ENCODE measurements around the gene RPLP1.
A peak's percentile ranks its signal among the peaks of the same experiment; 100 is the strongest.

The RPLP1 gene

GRCh38 chr15:69482686-69483256 lies 30.2 kb downstream of the RPLP1 start:
- no peak for DNase-seq (ENCODE audit: low read depth)
- no peak overlapping the region for H3K4me3 ChIP-seq (ENCODE audit: low read length)
- TF ChIP-seq CTCF (conservative IDR thresholded peaks at IDR 0.05; ENCODE audit: low read length) = no peak

- H3K4me3 ChIP-seq (ENCODE audit: low read length) = no peak overlapping the region
- no peak for TF ChIP-seq CTCF (conservative IDR thresholded peaks at IDR 0.05; ENCODE audit: low read length)
- DNase-seq (ENCODE audit: low read depth) = no peak
Observed at GRCh38 chr15:69484837-69485236, 32.2 kb downstream of the RPLP1 start.

GRCh38 chr15:69486481-69487110 lies 34.0 kb downstream of the RPLP1 start:
- DNase-seq (ENCODE audit: low read depth) = no peak
- H3K4me3 ChIP-seq (ENCODE audit: low read length) = no peak overlapping the region
- no peak for TF ChIP-seq CTCF (conservative IDR thresholded peaks at IDR 0.05; ENCODE audit: low read length)

- DNase-seq (ENCODE audit: low read depth) = peak; percentile 77
- TF ChIP-seq CTCF (conservative IDR thresholded peaks at IDR 0.05; ENCODE audit: low read length) = no peak
- no peak overlapping the region for H3K4me3 ChIP-seq (ENCODE audit: low read length)
Observed at GRCh38 chr15:69489073-69489571, 36.5 kb downstream of the RPLP1 start.

GRCh38 chr15:69490356-69491037 lies 37.9 kb downstream of the RPLP1 start:
- DNase-seq (ENCODE audit: low read depth) = no peak
- H3K4me3 ChIP-seq (ENCODE audit: low read length) = no peak overlapping the region
- TF ChIP-seq CTCF (conservative IDR thresholded peaks at IDR 0.05; ENCODE audit: low read length) = no peak

GRCh38 chr15:69491038-69491505 lies 38.5 kb downstream of the RPLP1 start:
- peak; percentile 66 for DNase-seq (ENCODE audit: low read depth)
- no peak overlapping the region for H3K4me3 ChIP-seq (ENCODE audit: low read length)
- TF ChIP-seq CTCF (conservative IDR thresholded peaks at IDR 0.05; ENCODE audit: low read length) = no peak
